WI38 (cell line): ENCODE data around the gene HIF3A.

Experiments used
- H3K4me3 ChIP-seq: 2 replicates; pipeline ENCODE4 v1.5.1; 2011; ENCODE audit warnings: low read depth, mild to moderate bottlenecking, control low read depth, low read length
- CTCF ChIP-seq: IDR thresholded peaks from 2 replicates; pipeline ENCODE4 v1.5.1; 2012; ENCODE audit warnings: low read depth, mild to moderate bottlenecking, control low read depth, low read length

Gene HIF3A

GRCh38 chr19:46381756-46382345 lies 85.0 kb downstream of the HIF3A start:
- no peak overlapping the region for H3K4me3 ChIP-seq
- TF ChIP-seq CTCF: no peak

- TF ChIP-seq CTCF: no peak
Measured at GRCh38 chr19:46383171-46383815, 86.5 kb downstream of the HIF3A start.

GRCh38 chr19:46383846-46384245 lies 87.0 kb downstream of the HIF3A start:
- TF ChIP-seq CTCF: no peak
- H3K4me3 ChIP-seq: no peak overlapping the region

More at GRCh38 chr19:46383171-46383815, 86.5 kb downstream of the HIF3A start:
- no peak overlapping the region for H3K4me3 ChIP-seq

GRCh38 chr19:46384396-46384795 lies 87.6 kb downstream of the HIF3A start:
- TF ChIP-seq CTCF: no peak

GRCh38 chr19:46385636-46386035 lies 88.8 kb downstream of the HIF3A start:
- H3K4me3 ChIP-seq: no peak overlapping the region
- TF ChIP-seq CTCF: no peak

More at GRCh38 chr19:46384396-46384795, 87.6 kb downstream of the HIF3A start:
- H3K4me3 ChIP-seq: no peak overlapping the region

GRCh38 chr19:46386151-46386550 lies 89.3 kb downstream of the HIF3A start:
- no peak for TF ChIP-seq CTCF
- H3K4me3 ChIP-seq: no peak overlapping the region

DNA sequence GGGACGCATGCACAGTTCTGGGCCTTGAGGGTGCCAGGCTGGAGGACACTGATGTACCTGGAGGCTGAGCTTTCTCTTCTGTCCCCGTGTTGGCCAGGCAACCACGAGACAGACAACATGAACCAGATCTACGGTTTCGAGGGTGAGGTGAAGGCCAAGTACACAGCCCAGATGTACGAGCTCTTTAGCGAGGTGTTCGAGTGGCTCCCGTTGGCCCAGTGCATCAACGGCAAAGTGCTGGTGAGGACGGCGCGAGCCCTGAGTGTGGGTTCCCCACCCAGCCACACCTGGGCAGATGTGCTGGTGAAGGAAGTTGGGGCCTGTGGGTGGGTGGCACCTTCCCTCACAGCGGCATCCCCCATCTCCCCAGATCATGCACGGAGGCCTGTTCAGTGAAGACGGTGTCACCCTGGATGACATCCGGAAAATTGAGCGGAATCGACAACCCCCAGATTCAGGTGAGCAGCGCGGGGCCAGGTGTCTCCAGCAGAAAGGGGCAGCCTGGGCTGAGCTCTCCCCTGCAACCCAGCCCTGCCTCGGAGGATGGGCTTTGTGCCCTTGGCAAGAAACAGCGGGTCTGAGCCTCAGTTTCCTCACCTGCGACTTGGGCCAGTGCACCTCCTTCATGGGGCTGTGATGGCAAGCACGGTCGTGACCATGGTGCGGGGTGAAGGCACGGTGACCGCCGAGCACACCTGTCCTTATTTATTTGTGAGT lies 90.3 kb downstream of the HIF3A start:
- no peak for TF ChIP-seq CTCF
- H3K4me3 ChIP-seq: no peak overlapping the region
